Ovary (tissue), 9 donors: ENCODE measurements around the gene FIG4. TPM values are rescaled to one million over a fixed set of nuclear protein-coding genes. Genes with fewer than 3 reads are reported as not detected.

Experiments
- DNase-seq, 5 donors: peaks; one replicate each; pipeline ENCODE4 v3.0.0-alpha.2; 2019 to 2020
- H3K27ac ChIP-seq, 2 donors: fragments of 200-600 bp; one replicate each; pipeline versions ENCODE4 v1.5.1 to v1.8.0; 2019 to 2022
- H3K27me3 ChIP-seq: fragments of 200-600 bp; one replicate; pipeline ENCODE4 v1.8.0; 2022
- H3K36me3 ChIP-seq: fragments of 200-600 bp; sonication (generic); one replicate; pipeline ENCODE4 v1.5.1; 2019
- H3K4me1 ChIP-seq: one replicate; pipeline ENCODE4 v1.8.1; 2013; ENCODE audit warnings: mild to moderate bottlenecking, moderate library complexity; ENCODE audit not compliant: insufficient read depth
- H3K4me3 ChIP-seq: fragments of 200-600 bp; sonication (generic); one replicate; pipeline ENCODE4 v1.5.1; 2017
- H3K9me3 ChIP-seq, 2 donors: fragments of 200-600 bp in 1 of 2; sonication (generic) in 1 of 2; one replicate each; pipeline versions ENCODE4 v1.5.1 to v1.8.1; 2013 to 2019; ENCODE audit warnings: mild to moderate bottlenecking in 1 of 2, moderate library complexity in 1 of 2
- CTCF ChIP-seq, 3 donors: fragments of 450-650 bp in 2 of 3; fragments of 200-600 bp in 1 of 3; IDR thresholded peaks; one replicate each; pipeline versions ENCODE4 v1.5.1 to v1.8.0; 2016 to 2022; ENCODE audit warnings: antibody characterized with exemption in 3 of 3, mild to moderate bottlenecking in 1 of 3
- EP300 ChIP-seq: sonication (generic); formaldehyde crosslinking; IDR thresholded peaks from one replicate; pipeline ENCODE4 v1.6.1; 2017; ENCODE audit warnings: antibody characterized with exemption
- POLR2A ChIP-seq: fragments of 450-650 bp; IDR thresholded peaks from one replicate; pipeline ENCODE4 v1.6.1; 2017; ENCODE audit warnings: antibody characterized with exemption, mild to moderate bottlenecking, moderate library complexity
- WGBS, 3 donors: extraction: QIAGEN DNeasy Blood & Tissue Kit in 1 of 3; methylation state at CpG; one replicate each; pipeline versions ENCODE4 v1.1.5 to v1.1.7; 2013 to 2017; 5-methylcytosine and 5-hydroxymethylcytosine counted together
- intact Hi-C, 4 donors: fragments of 100-400 bp; cut with DNase I; formaldehyde crosslinking; loops; one replicate each; pipeline versions ENCODE4 v1.11.0 to v1.15.1; 2022 to 2023
- polyA plus RNA-seq, 2 donors: library from polyadenylated mRNA; stranded (reverse); fragments of 200-250 nt in 1 of 2; fragments of 350-450 nt in 1 of 2; fragmentation: Illumina TruSeq in 1 of 2; extraction: RNeasy Lipid Tissue Mini Kit (QIAGEN cat#74804) in 1 of 2; gene quantifications; one replicate each; pipeline ENCODE4 v1.2.3, GENCODE V29; 2013 to 2014
- total RNA-seq, 7 donors: library from RNA; depleted of rRNA in 2 of 7; stranded (reverse); fragments of >200 nt in 2 of 7; fragmentation: NEBNext Ultra II Directional in 3 of 7; extraction: Animal tissue kit (Norgen Biotek cat#: 25700) in 3 of 7; gene quantifications; one replicate each; pipeline versions ENCODE4 v1.1.0 to v1.2.4, GENCODE V29; 2016 to 2023
- donor health status: DM: no; HTN: no; CAD: no; lungs with moderate emphysema.
- donor health status: DM: no; HTN: no; CAD: no.
- donor health status: Bipolar disorder and iron deficiency.
- donor health status: DM: yes; HTN: yes; CAD: no.
- donor health status: DM: no; HTN: no; CAD: no.
- donor health status: DM: yes; HTN: yes; CAD: no.

Gene FIG4
- total and polyA plus RNA-seq, 9 donors = 7.4 to 17.5 (median 13.3) TPM

GRCh38 chr6:109782491-109782999 is 91.4 kb downstream of the FIG4 start:
- Histone ChIP-seq H3K27ac (no peak overlapping the region), H3K4me1 (no peaks in the 10 kb centered on the region), H3K4me3 (no peak overlapping the region), H3K9me3 (no peaks in the 10 kb centered on the region), H3K36me3 (no peaks in the 10 kb centered on the region), H3K27me3 (no peaks in the 10 kb centered on the region)
- no peak for DNase-seq
- intact Hi-C loops = no loop called here
- no peak for TF ChIP-seq CTCF (IDR thresholded peaks at IDR 0.05)
- no peak for TF ChIP-seq POLR2A
- TF ChIP-seq EP300 = no peak
- 29 to 51% (median 38%) methylated on average over 2 of the region's 2 CpGs for WGBS, 3 donors

- intact Hi-C loops = no loop called here
- no peaks in the 10 kb centered on the region for H3K36me3 ChIP-seq
- no peak overlapping the region for H3K27ac ChIP-seq
- no peak for DNase-seq
- H3K4me3 ChIP-seq = no peak overlapping the region
- no peak for TF ChIP-seq CTCF (IDR thresholded peaks at IDR 0.05)
- TF ChIP-seq POLR2A = no peak
- no peak for TF ChIP-seq EP300
- no peaks in the 10 kb centered on the region for H3K4me1 ChIP-seq
- no peaks in the 10 kb centered on the region for H3K9me3 ChIP-seq
- no peaks in the 10 kb centered on the region for H3K27me3 ChIP-seq
- WGBS, 3 donors = 83 to 85% (median 84%) methylated on average over 4 of the region's 4 CpGs
Measured at GRCh38 chr6:109783250-109783986, 92.3 kb downstream of the FIG4 start.

GRCh38 chr6:109787312-109787711 is 96.2 kb downstream of the FIG4 start:
- no peaks in the 10 kb centered on the region for H3K36me3 ChIP-seq
- H3K27ac ChIP-seq = no peak overlapping the region
- H3K9me3 ChIP-seq = no peaks in the 10 kb centered on the region
- DNase-seq = no peak
- WGBS, 3 donors = 96 to 99% (median 96%) methylated on average over 2 of the region's 2 CpGs
- H3K4me1 ChIP-seq = no peaks in the 10 kb centered on the region
- H3K27me3 ChIP-seq = no peaks in the 10 kb centered on the region
- intact Hi-C loops = no loop called here
- H3K4me3 ChIP-seq = no peak overlapping the region
- TF ChIP-seq CTCF (IDR thresholded peaks at IDR 0.05) = no peak
- no peak for TF ChIP-seq POLR2A
- TF ChIP-seq EP300 = no peak

- 71 to 82% (median 73%) methylated on average over 3 of the region's 3 CpGs for WGBS, 3 donors
- intact Hi-C loops = no loop called here
- Histone ChIP-seq H3K9me3 (no peaks in the 10 kb centered on the region), H3K4me3 (no peak overlapping the region), H3K36me3 (no peaks in the 10 kb centered on the region), H3K27me3 (no peaks in the 10 kb centered on the region), H3K4me1 (peaks cover under 1% of the 10 kb centered on the region), H3K27ac (no peak overlapping the region)
- DNase-seq = no peak
- TF ChIP-seq CTCF (IDR thresholded peaks at IDR 0.05) = no peak
Measured at GRCh38 chr6:109788687-109789086, 97.6 kb downstream of the FIG4 start.
